Measurements from ENCODE around the gene PEPD. TPM values are rescaled to one million over a fixed set of nuclear protein-coding genes. Genes with fewer than 3 reads are reported as not detected.

The PEPD gene
- total RNA-seq, 4 donors from 2014 or later = 79.8 to 122 (median 94.8) TPM

DNA sequence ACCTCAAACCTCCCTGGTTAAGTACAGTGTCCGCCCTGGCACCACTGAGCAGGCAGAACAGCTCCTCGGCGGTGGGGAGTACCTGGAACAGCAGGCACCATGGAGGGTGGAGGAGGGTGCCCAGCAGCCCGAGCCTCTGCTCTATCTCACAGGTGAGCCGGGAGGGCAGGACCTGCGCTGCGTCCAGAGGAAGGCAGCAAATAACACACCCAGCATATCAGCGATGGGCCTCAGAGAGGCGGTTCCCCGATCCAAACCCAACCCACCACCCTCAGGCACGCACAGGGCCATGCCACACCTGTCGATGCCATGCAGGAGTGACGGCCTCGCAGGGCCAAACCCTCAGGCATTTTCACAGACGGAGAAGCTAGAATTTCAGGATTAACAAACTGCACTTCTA is 11.8 kb downstream of the PEPD start:
- TF ChIP-seq EP300 (IDR thresholded peaks at IDR 0.05) (no peak), POLR2A (IDR thresholded peaks at IDR 0.05) (no peak)
- TF ChIP-seq, protein P1, sequence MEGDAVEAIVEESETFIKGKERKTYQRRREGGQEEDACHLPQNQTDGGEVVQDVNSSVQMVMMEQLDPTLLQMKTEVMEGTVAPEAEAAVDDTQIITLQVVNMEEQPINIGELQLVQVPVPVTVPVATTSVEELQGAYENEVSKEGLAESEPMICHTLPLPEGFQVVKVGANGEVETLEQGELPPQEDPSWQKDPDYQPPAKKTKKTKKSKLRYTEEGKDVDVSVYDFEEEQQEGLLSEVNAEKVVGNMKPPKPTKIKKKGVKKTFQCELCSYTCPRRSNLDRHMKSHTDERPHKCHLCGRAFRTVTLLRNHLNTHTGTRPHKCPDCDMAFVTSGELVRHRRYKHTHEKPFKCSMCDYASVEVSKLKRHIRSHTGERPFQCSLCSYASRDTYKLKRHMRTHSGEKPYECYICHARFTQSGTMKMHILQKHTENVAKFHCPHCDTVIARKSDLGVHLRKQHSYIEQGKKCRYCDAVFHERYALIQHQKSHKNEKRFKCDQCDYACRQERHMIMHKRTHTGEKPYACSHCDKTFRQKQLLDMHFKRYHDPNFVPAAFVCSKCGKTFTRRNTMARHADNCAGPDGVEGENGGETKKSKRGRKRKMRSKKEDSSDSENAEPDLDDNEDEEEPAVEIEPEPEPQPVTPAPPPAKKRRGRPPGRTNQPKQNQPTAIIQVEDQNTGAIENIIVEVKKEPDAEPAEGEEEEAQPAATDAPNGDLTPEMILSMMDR (IDR thresholded peaks at IDR 0.05) = no peak
- 93 to 94% methylated on average over 8 to 11 of the region's 15 CpGs for WGBS, 2 donors
- Histone ChIP-seq H3K36me3 (peaks cover 0 to 58% (median 0%) of the 10 kb centered on the region in 3 donors), H3K9me3 (no peaks in the 10 kb centered on the region), H3K27ac (no peak overlapping the region), H3K4me3 (no peak overlapping the region), H3K4me1 (no peaks in the 10 kb centered on the region), H3K27me3 (no peaks in the 10 kb centered on the region)
- no peak for DNase-seq (ENCODE audit: low spot score in 2 of 2)

- WGBS, 2 donors = 61 to 71% methylated on average over 12 of the region's 12 CpGs
- no peak overlapping the region for H3K27ac ChIP-seq
- no peaks in the 10 kb centered on the region for H3K9me3 ChIP-seq
Observed at GRCh38 chr19:33508941-33509614, 12.5 kb downstream of the PEPD start.

DNA sequence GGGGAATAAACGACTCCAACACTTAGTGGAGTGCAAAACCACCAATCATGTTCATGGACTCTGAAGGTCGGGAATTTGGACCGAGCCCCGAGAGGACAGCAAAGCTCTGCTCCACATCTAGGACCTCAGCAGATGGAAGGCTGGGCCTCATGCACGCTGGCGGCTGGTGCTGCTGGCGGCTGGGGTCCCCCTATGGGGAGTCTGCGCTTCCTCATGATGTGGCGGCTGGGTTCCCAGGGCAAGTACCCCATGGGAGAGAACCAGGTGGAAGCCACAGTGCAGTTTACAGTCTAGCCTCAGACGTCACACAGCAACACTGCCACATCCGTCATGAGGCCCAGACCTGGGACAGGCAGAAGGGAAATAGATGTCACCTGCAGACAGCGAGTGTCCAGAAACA is 13.2 kb downstream of the PEPD start:
- Histone ChIP-seq H3K4me1 (no peaks in the 10 kb centered on the region), H3K27ac (no peak overlapping the region), H3K9me3 (no peaks in the 10 kb centered on the region), H3K4me3 (no peak overlapping the region), H3K36me3 (peaks cover 0 to 71% (median 0%) of the 10 kb centered on the region in 3 donors), H3K27me3 (no peaks in the 10 kb centered on the region)
- 90 to 92% methylated on average over 4 to 7 of the region's 12 CpGs for WGBS, 2 donors
- TF ChIP-seq POLR2A (IDR thresholded peaks at IDR 0.05) = no peak
- no peak for TF ChIP-seq EP300 (IDR thresholded peaks at IDR 0.05)
- TF ChIP-seq, protein P1 (IDR thresholded peaks at IDR 0.05) = no peak
- no peak for DNase-seq (ENCODE audit: low spot score in 2 of 2)

More at GRCh38 chr19:33508941-33509614, 12.5 kb downstream of the PEPD start:
- Histone ChIP-seq H3K4me1 (no peaks in the 10 kb centered on the region), H3K36me3 (peaks cover 0 to 65% (median 0%) of the 10 kb centered on the region in 3 donors), H3K27me3 (no peaks in the 10 kb centered on the region), H3K4me3 (no peak overlapping the region)
- TF ChIP-seq EP300 (IDR thresholded peaks at IDR 0.05) (no peak), POLR2A (IDR thresholded peaks at IDR 0.05) (no peak)
- TF ChIP-seq, protein P1 (IDR thresholded peaks at IDR 0.05) = no peak
- DNase-seq (ENCODE audit: low spot score in 2 of 2) = no peak

- 74 to 91% methylated on average over 5 to 7 of the region's 7 CpGs for WGBS, 2 donors
- Histone ChIP-seq H3K27ac (no peak overlapping the region), H3K27me3 (no peaks in the 10 kb centered on the region), H3K4me1 (no peaks in the 10 kb centered on the region), H3K36me3 (peaks cover 0 to 75% (median 0%) of the 10 kb centered on the region in 3 donors), H3K4me3 (no peak overlapping the region), H3K9me3 (no peaks in the 10 kb centered on the region)
- no peak for DNase-seq (ENCODE audit: low spot score in 2 of 2)
- TF ChIP-seq POLR2A (IDR thresholded peaks at IDR 0.05) (no peak), EP300 (IDR thresholded peaks at IDR 0.05) (no peak)
- TF ChIP-seq, protein P1 (IDR thresholded peaks at IDR 0.05) = no peak
Observed at GRCh38 chr19:33508009-33508408, 13.6 kb downstream of the PEPD start.

Measured in tibial nerve (tissue), 4 donors.